HG03108 (cell line): ENCODE data around the gene SORD.
"Not testable (repeated sequence)": the region's sequence is repeated elsewhere in the genome, so short reads cannot be mapped to it uniquely, and the experiment has no call there.

Source experiments
- ATAC-seq: cut with Tn5 transposase; IDR thresholded peaks from one replicate; pipeline ENCODE4 v1.9.1; 2021; ENCODE audit warnings: moderate library complexity; ENCODE audit not compliant: unreplicated experiment

Gene SORD

DNA sequence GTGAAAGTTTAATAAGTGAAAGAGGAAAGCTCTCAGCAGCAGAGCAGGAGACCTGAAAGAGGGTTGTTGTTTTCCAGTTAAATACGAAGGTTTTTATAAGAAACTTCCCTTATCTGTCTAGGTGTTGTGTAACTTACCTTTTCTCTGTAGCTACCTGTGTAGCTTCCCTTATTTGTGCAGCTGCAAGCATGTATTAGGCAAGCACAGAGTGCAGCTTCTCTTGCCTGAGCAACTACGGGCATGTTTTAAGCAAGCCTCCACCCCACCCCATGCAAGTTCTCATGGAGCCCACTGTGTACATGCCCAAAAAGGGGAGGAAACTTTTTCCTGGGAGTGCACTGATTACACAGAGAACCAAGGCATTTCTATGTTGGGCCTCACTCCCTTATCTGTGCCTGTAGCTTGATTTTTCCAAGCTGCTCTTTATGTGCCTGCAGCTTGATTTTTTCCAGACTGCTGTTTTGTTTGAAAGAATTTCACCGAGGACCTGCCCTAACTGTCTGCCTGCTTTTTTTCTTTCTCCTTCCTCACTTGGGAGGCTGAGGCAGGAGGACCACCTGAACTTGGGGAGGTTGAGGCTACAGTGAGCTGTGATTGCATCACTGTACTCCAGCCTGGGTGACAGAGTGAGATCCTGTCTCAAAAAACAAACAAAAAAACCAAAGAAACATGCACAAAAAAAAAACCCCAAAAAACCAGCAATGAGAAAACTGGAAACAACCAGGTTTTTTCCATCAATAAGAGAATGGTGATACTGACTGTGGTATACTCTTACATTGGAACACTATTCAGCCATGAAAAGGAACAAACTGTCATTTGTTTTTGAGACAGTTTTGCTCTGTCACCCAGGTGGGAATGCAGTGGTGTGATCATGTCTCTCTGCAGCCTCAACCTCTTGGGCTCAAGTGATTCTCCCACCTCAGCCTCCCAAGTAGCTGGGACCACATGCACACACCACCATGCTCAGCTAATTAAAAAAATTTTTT lies 36.0 kb downstream of the SORD start:
- ATAC-seq = not testable (repeated sequence)

DNA sequence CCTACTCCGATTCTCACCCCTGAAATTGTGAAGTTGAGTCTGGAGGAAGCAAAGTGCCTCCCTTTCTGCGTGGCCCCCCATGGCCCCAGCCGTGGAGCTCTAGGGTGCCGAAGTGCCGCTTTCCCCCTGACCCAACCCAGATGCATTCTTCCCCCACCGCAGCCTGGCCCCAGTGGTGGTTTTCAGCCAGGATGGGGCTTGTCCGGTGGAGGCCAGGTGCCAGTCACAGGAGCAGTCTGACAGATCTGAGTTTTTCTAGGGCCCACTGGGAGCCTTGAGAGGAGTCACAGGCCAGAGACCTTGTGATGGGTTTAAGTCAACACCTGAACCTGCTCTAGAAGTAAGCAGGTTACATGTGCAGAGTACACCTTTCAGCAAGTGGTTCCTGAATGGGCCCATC lies 39.3 kb downstream of the SORD start:
- ATAC-seq = not testable (repeated sequence)

DNA sequence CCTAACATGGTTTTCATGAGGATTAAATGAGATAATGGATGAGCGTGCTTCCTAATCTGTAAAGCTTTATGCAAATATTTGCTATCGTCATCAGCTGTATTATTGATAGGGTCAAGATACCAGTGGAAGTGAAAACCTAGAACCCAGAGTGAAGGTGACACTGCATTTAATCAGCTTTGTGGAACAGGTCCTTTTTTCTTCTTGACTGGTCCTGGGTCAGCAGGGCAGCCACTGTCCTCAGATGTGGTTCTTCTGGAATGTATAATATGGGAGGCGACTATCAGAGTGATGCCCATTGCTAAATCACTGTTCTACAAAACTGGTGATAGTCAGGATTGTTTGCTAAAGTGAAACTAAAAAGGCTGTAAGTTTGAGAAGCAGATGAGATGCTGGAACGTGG lies 41.4 kb downstream of the SORD start:
- ATAC-seq = no peak

DNA sequence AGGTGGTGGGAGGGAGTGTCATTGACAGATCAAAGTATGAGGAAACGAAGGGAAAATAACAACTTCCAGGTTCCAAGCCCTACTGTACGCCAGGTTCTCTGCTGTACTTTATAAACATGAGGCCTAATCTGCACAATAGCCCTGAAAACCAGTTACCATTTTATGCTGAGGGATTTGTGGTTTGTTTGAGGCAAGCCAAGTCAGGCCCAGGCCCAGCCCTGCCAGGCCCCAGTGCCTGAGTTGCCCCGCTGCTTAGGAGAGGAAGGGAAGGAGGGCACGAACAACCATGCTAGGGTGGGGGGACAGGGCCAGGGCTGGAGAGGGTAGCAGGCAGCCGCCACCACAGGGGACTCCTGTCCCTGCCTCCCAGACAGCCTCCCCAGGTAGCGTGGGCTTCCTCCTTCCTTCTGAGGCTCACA lies 47.0 kb downstream of the SORD start:
- ATAC-seq = not testable (repeated sequence)

DNA sequence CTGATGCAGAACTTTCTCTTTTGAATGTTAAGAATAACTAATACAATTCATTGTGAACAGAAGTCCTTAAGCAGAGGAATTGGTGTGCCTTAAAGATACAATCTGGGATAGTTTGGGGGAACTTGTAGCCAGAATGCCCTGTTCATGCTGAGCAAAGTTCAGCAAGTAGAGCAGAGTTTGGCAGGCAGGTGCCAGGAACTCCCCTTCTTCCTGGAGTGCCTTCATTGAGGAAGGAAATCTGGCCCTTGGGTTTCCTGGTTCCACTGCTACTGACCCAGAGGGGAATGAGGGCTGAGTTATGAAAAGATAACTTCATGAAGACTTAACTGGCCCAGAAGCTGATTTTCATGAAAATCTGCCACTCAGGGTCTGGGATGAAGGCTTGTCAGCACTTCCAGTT lies 50.6 kb downstream of the SORD start:
- not testable (repeated sequence) for ATAC-seq

DNA sequence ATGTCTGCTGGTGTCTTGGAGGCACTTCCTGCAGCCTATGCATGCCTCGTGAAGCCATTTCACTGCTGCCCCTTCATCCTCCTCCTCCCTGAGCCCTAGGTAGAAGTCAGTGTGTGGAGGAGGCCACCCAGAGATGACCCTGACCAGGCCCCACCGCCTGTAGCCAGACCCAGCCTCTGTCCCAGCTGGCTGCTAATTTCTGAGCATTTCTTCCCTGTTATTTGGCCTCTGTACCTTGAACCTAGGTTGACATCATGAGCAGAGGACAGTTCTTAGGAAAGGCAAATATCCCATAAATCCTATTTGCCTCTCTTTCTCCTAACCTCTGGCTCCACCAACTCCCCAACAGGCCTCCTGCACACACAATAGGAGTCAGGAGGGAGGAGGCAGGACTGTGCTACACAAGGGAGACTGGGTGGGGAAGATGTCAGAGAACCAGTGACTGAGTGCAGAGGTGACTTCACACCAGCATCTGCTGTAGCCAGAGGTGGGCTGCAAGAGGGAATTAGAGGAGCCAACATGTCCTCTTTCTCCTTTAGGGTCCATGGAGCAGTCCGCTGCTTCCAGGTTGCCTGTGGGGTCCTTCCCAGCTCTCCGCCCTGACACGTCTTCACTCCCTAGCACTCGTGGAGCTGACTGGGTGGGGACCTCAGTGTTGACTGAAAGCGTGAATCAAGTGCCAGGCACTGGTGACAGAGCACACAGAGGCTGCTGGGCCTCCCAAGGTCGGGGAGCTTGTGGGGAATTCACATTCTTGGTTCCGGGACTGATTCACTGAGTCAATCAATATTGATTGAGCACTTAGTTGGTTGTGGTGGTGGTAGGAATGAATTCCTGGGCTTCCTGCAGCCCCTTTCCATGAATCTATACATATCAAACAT lies 52.7 kb downstream of the SORD start:
- not testable (repeated sequence) for ATAC-seq

DNA sequence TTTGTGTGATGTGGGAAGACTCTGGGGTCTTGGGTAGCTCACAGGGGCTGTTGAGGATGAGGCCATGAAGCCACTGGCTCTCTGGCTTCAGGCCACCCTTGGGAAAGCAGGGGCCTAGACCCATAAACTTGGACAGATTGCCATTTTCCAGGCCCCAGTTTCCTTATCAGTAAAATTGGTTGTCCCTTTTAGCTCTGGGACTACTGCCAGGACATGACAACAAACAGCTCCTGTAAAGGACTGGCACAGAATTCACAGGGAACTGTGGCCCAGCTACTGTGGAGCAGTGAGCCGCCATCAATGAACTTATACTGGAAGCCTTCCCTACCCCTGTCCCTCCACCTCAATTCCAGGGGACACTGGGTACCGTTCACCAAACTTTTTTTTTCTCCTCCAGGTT lies 54.4 kb downstream of the SORD start:
- not testable (repeated sequence) for ATAC-seq

DNA sequence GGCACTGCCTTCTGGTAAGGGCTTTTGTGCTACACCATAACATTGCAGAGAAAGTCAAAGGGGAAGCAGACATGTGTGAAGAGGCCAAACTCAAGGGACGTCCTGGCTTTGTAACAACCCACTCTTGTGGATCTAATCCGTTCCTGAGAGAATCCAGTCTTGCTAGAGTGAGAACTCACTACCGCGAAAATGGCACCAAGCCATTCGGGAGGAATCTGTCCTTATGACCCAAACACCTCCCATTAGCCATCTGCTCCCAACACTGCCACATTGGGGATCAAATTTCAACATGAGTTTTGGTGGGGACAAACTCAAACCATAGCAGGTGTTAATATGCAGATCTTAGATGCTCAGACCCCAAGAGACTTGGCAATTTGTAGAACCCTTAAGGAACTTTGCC lies 56.2 kb downstream of the SORD start:
- not testable (repeated sequence) for ATAC-seq

DNA sequence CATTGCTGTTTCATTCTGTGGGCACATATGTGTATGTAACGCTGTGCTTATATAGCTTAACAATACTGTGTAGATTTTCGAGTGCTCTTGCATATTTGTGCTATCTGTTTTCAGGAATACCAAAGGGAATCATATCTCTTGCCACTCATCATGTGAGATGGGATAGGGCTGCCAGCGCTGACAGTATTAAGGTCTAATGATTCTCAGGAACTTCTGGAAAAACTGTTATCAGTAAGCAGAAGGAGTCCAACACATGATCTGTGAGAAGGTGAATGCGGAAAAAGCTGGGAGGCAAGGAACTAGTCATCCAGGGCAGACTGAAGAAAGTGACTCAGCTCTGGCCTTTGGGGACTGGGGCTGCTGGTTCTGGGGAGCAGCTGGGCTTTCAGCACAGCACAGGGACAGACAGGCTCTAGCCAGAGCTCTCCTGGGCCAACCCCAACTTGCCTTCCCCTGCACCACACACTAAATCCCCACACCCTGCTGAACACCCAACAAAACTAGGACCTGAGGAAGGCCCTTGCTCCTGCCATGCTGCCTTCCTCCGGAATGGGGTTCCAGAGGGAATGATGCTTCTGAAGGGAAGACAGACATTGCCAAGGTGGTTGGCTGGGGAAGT lies 56.7 kb downstream of the SORD start:
- not testable (repeated sequence) for ATAC-seq

DNA sequence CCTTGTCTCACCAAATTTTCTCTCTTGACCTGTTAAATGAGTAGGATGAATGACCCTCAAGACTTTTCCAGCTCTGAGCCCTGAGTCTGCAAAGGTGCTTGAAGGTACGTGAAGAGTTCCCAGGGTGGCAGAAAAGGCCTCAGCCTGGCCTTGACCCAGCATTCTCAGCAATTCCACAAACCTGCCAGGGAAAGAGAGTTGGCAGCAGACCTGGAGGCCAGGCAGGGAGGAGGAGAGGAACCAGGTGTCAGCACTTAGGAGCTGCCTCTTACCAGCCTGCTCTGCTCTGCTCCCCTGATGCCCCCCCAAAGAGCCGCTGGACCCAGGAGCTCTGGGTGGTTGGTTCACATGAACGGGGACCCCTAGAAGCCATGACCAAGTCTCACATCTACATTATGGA lies 57.6 kb downstream of the SORD start:
- ATAC-seq = not testable (repeated sequence)

DNA sequence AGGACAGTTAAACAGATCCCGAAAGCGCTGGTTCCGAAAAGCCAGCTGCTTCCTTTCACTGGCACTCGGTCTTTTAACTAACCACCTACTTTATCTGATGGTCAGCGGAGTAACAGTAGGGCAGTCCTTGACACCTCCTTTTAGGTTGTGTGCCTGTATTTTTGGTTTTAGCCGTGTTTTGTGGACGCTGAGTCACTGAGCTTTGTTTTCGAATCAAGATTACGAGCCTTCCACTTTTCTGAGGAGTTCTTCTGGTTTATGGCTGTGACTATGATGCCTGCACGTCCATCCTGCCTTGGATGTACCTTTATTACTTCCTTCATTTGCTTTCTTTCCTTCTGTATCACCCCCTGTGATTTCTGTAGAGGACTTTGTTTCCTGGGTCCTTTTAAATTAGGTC lies 59.4 kb downstream of the SORD start:
- ATAC-seq = not testable (repeated sequence)

DNA sequence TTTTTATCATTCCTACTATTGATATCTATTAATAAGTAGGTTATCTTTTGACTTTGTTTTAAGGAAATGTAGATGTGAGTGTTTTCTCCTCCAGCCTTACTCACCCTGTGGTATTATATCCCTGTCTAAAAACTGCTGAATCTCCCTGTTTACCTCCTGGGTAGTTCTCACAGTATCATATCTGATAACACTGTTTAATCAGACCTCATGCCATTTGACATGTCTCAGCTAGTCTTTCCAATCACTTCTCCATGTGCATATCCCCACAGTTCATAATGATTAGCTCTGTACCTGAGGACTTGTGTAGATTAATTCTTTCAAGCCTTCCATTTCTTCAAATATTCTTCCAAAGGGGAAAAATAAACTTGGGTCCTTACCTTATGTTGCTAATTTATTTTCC lies 60.2 kb downstream of the SORD start:
- ATAC-seq = no peak

DNA sequence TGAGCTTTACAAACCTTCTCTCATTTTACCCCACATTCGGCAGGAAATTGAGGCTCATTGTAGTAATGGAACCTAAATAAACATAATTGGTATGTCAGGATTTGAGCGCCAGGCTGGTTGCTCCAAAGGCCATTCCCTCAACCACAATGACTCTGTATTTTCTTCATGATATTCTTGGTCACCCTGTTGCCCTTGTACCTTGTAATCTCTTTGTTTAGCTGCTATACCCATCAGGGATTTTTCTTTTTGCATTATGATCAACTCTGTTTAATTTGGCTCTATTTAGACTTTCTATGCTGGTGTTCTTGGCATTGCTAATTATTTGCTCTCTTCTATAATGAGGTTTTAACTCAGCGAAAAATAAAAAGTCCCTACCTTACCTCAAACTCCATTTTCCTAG lies 61.2 kb downstream of the SORD start:
- ATAC-seq = no peak

DNA sequence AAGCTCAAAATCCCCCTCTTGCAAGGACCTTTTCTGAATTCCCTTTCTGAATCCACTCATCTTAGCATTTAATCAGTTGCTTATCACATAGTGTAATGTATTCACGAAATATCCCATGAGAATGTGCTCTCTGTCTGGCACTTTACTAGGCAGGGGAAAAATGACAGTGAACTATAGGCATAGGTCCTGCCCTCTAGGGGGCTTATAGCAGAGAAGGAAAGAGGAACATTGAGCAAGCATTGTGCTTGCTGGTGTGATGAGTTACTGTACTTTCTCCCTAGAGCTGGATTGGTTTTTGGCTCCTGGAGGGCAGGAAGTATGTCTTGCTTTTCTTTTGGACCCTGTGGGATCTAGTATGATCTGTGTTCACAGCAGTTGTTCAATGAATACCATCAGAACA lies 64.5 kb downstream of the SORD start:
- ATAC-seq = no peak

DNA sequence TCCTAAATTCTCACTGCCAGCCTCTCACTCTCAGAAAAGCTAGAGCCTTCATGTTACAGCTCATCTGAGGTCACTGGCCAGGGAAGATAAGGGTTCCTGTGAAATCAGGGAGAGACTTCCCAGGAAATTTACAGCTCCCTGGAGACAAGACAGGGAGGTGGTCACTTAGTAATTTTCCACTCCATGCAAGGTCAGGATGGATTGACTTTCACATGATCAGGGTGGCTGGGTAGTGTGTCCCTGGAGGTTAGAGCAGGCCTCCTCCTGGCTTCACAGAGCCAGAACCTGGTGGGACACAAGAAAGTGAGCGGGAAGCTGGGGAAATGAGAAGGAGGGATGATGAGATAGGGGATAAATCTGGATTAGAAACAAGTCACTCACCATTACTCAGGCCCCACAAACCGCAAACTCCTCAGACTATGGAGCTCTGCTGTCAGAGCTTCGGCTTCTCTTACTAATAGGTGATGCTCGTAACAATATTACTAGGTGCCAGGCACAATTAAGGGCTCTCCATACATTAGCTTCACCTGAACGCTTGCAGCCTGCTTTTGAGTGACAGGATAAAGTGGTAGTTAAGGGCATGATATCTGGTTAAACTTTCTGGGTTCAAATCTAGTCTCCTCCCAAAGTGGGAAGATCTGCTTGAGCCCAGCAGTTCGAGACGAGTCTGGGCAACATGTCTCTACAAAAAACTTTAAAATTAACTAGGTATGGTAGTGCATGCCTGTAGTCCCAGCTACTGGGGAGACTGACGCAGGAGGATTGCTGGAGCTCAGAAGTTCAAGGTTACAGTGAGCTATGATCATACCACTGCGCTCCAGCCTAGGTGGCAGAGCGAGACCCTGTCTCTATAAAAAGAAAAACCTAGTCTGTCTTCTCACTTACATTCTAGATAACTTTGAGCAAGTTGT lies 66.1 kb downstream of the SORD start:
- ATAC-seq = no peak

DNA sequence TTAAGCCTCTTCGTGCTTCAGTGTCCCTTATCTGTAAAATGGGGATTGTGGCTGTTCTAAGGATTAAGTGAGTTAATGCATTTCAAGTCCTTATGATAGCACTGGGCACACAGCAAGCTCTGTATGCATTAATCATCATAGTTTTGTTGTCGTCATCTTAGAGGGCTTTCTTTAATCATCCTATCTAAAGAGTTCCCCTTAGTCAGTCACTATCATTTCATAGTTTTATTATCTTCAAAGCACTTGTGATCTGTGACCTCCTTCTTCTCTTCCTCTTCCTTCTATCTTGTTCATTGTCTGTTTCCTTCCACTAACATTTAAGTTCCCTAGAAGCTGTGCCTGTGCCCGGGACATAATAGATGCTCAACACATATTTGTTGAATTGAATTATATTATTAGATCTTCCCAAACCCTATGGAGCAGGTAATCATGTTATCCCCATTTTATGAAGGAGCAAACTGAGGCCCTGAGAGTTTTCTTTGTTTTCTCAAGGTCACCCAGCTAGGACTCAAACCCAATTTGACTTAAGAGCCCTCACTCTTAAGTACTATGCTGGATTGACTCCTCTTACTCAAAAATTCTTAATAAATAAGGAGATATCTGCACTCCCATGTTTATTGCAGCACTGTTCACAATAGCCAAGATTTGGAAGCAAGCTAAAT lies 66.8 kb downstream of the SORD start:
- ATAC-seq = no peak

DNA sequence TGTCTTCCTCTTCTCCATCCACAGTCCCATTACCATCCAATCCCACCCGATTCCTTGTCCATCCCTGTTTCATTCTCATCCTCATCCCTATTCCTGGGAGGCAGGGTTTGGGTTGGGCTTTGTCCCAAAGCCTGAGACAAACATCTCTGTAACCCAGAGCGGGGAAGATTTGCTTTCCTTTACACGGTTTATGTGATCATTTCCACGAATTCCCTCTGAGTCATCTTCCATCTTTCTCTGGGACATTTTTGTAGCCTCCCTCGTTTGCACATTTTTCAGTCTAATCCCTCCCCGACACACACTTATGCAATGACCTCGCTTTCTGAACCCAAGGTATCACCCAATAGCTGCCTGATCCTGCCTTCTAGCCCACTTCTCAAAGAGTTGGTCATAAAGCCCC lies 68.2 kb downstream of the SORD start:
- no peak for ATAC-seq

DNA sequence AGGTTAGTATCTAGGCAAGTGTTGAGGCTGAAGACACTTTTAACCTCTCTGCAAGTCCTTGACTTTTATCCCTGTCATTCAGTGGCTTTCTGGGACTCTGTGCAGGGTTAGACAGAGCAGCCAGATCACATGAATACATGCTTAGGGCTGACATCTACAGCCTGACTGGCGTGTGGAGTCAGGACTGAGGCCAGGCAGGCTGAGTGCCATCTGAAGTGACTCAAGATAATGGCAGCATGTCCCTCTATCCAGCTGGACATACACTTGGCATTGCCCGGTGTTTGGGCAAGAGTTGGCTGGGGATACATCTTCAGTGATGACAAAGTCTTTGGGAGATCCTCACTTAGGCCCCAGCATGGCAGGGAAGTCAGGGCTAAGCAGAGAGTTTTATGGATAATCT lies 68.6 kb downstream of the SORD start:
- no peak for ATAC-seq

DNA sequence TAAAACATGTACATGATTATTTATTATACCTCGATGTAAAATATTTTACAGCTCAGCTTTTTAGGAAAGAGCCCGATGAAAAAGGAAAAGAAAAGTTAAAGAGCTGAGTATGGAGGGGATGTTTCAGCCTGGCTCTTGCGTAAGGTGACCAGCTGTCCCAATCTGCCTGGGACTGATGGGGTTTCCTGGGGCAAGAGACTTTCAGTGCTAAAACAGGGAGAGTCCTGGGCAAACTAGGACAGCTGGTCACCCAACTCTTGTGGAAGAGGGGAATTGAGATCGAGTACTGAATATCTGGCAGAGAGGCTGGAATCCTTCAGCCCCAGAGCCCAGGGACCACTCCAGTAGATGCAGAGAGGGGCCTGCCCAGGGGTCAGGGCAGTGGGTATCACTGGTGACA lies 70.0 kb downstream of the SORD start:
- ATAC-seq = no peak
